Activated T-helper 2 cell treated with anti-CD3 and anti-CD28 coated beads, Interferon-gamma antibody, Interleukin-2, Interleukin-4, amounts not matched to agents 10 μg/mL and 5 μg/mL and 100 μg/mL, durations not matched to agents 14 hours and 24 hours and 36 hours (primary cell): Measurements from ENCODE around the gene PDE4B. TPM values are rescaled to one million over a fixed set of nuclear protein-coding genes. Genes with fewer than 3 reads are reported as not detected.

Experiments used
- DNase-seq: peaks from one replicate; pipeline ENCODE4 v3.0.0; 2021; ENCODE audit warnings: low spot score
- H3K27ac Mint-ChIP-seq: one replicate; pipeline ENCODE4 v1.8.0; 2021; ENCODE audit warnings: mixed read lengths
- H3K27me3 Mint-ChIP-seq: one replicate; pipeline ENCODE4 v1.8.0; 2021; ENCODE audit warnings: low read depth, mixed read lengths
- H3K36me3 Mint-ChIP-seq: one replicate; pipeline ENCODE4 v1.8.0; 2021; ENCODE audit warnings: low read depth, mixed read lengths
- H3K4me1 Mint-ChIP-seq: one replicate; pipeline ENCODE4 v1.8.0; 2021; ENCODE audit warnings: low read depth, mixed read lengths
- H3K4me3 Mint-ChIP-seq: one replicate; pipeline ENCODE4 v1.8.0; 2021; ENCODE audit warnings: low read depth, mild to moderate bottlenecking, moderate library complexity, mixed read lengths
- H3K9me3 Mint-ChIP-seq: one replicate; pipeline ENCODE4 v1.8.0; 2021; ENCODE audit warnings: mixed read lengths
- intact Hi-C: fragments of 100-400 bp; cut with micrococcal nuclease; formaldehyde crosslinking; loops from one replicate; pipeline ENCODE4 v1.15.1; 2023
- total RNA-seq: library from RNA; stranded (reverse); gene quantifications from 2 replicates; pipeline ENCODE4 v1.2.3, GENCODE V29; 2022

Gene PDE4B
- 14.0 TPM in 2 replicates for total RNA-seq

GRCh38 chr1:65792669-65793358, at the start of gene PDE4B:
TSS of gene PDE4B (plus strand) at chr1:65792895.
- Mint-ChIP-seq H3K4me1 (peaks cover 2% of the 10 kb centered on the region), H3K27me3 (peaks cover 55% of the 10 kb centered on the region), H3K9me3 (peaks cover 12% of the 10 kb centered on the region), H3K36me3 (no peaks in the 10 kb centered on the region), H3K4me3 (peak within 1 kb of the TSS; percentile 41), H3K27ac (no peak within 1 kb of the TSS)
- intact Hi-C loops, result no loop called here
- DNase-seq, result no peak

- H3K4me1 Mint-ChIP-seq, result no peaks in the 10 kb centered on the region
These were observed 48.0 kb upstream of the PDE4B start for GRCh38 chr1:65744731-65745130.

GRCh38 chr1:65751961-65752360, 40.7 kb upstream of the PDE4B start:
- Mint-ChIP-seq H3K36me3 (no peaks in the 10 kb centered on the region), H3K4me1 (no peaks in the 10 kb centered on the region), H3K9me3 (no peaks in the 10 kb centered on the region), H3K27ac (no peak overlapping the region), H3K4me3 (no peak overlapping the region), H3K27me3 (peaks cover 11% of the 10 kb centered on the region)
- intact Hi-C loops, result no loop called here
- DNase-seq, result no peak

More at GRCh38 chr1:65744731-65745130, 48.0 kb upstream of the PDE4B start:
- Mint-ChIP-seq H3K9me3 (peaks cover 23% of the 10 kb centered on the region), H3K36me3 (no peaks in the 10 kb centered on the region), H3K27me3 (no peaks in the 10 kb centered on the region), H3K27ac (no peak overlapping the region), H3K4me3 (no peak overlapping the region)
- intact Hi-C loops, result no loop called here
- no peak for DNase-seq

GRCh38 chr1:65756616-65757015, 36.1 kb upstream of the PDE4B start:
- no peak overlapping the region for H3K4me3 Mint-ChIP-seq
- no peaks in the 10 kb centered on the region for H3K36me3 Mint-ChIP-seq
- no peak for DNase-seq
- intact Hi-C loops, result no loop called here
- H3K27ac Mint-ChIP-seq, result no peak overlapping the region
- H3K4me1 Mint-ChIP-seq, result no peaks in the 10 kb centered on the region
- no peaks in the 10 kb centered on the region for H3K9me3 Mint-ChIP-seq
- H3K27me3 Mint-ChIP-seq, result peaks cover 13% of the 10 kb centered on the region

GRCh38 chr1:65757531-65757930, 35.2 kb upstream of the PDE4B start:
- no peak for DNase-seq
- no peaks in the 10 kb centered on the region for H3K36me3 Mint-ChIP-seq
- no peak overlapping the region for H3K27ac Mint-ChIP-seq
- no peaks in the 10 kb centered on the region for H3K4me1 Mint-ChIP-seq
- intact Hi-C loops, result no loop called here
- no peaks in the 10 kb centered on the region for H3K9me3 Mint-ChIP-seq
- peaks cover 13% of the 10 kb centered on the region for H3K27me3 Mint-ChIP-seq
- H3K4me3 Mint-ChIP-seq, result no peak overlapping the region

- no peaks in the 10 kb centered on the region for H3K4me1 Mint-ChIP-seq
- H3K9me3 Mint-ChIP-seq, result no peaks in the 10 kb centered on the region
- peaks cover 13% of the 10 kb centered on the region for H3K27me3 Mint-ChIP-seq
- H3K4me3 Mint-ChIP-seq, result no peak overlapping the region
- DNase-seq, result no peak
- H3K27ac Mint-ChIP-seq, result no peak overlapping the region
- intact Hi-C loops, result no loop called here
- no peaks in the 10 kb centered on the region for H3K36me3 Mint-ChIP-seq
These were observed 34.6 kb upstream of the PDE4B start for GRCh38 chr1:65758128-65758527.

- H3K36me3 Mint-ChIP-seq, result no peaks in the 10 kb centered on the region
- H3K4me1 Mint-ChIP-seq, result no peaks in the 10 kb centered on the region
- no peak overlapping the region for H3K27ac Mint-ChIP-seq
- H3K9me3 Mint-ChIP-seq, result no peaks in the 10 kb centered on the region
- H3K4me3 Mint-ChIP-seq, result no peak overlapping the region
- DNase-seq, result no peak
- peaks cover 8% of the 10 kb centered on the region for H3K27me3 Mint-ChIP-seq
- intact Hi-C loops, result no loop called here
These were observed 33.2 kb upstream of the PDE4B start for GRCh38 chr1:65759516-65759915.

GRCh38 chr1:65762081-65762862, 30.4 kb upstream of the PDE4B start:
- no peaks in the 10 kb centered on the region for H3K9me3 Mint-ChIP-seq
- H3K4me3 Mint-ChIP-seq, result no peak overlapping the region
- no peak overlapping the region for H3K27ac Mint-ChIP-seq
- DNase-seq, result no peak
- intact Hi-C loops, result no loop called here
- H3K27me3 Mint-ChIP-seq, result peaks cover 5% of the 10 kb centered on the region
- H3K36me3 Mint-ChIP-seq, result no peaks in the 10 kb centered on the region
- H3K4me1 Mint-ChIP-seq, result no peaks in the 10 kb centered on the region

GRCh38 chr1:65764052-65764451, 28.6 kb upstream of the PDE4B start:
- intact Hi-C loops, result no loop called here
- Mint-ChIP-seq H3K36me3 (no peaks in the 10 kb centered on the region), H3K4me3 (no peak overlapping the region), H3K4me1 (no peaks in the 10 kb centered on the region), H3K27ac (no peak overlapping the region), H3K9me3 (no peaks in the 10 kb centered on the region), H3K27me3 (peaks cover 5% of the 10 kb centered on the region)
- no peak for DNase-seq

- no peak for DNase-seq
- H3K27ac Mint-ChIP-seq, result no peak overlapping the region
- no peaks in the 10 kb centered on the region for H3K4me1 Mint-ChIP-seq
- no peaks in the 10 kb centered on the region for H3K36me3 Mint-ChIP-seq
- intact Hi-C loops, result no loop called here
- H3K4me3 Mint-ChIP-seq, result no peak overlapping the region
- no peaks in the 10 kb centered on the region for H3K9me3 Mint-ChIP-seq
- H3K27me3 Mint-ChIP-seq, result peaks cover 3% of the 10 kb centered on the region
These were observed 27.1 kb upstream of the PDE4B start for GRCh38 chr1:65765631-65766030.

GRCh38 chr1:65769636-65770035, 23.1 kb upstream of the PDE4B start:
- no peaks in the 10 kb centered on the region for H3K36me3 Mint-ChIP-seq
- DNase-seq, result no peak
- no peak overlapping the region for H3K27ac Mint-ChIP-seq
- peaks cover 6% of the 10 kb centered on the region for H3K27me3 Mint-ChIP-seq
- peaks cover 6% of the 10 kb centered on the region for H3K4me1 Mint-ChIP-seq
- no peaks in the 10 kb centered on the region for H3K9me3 Mint-ChIP-seq
- intact Hi-C loops, result no loop called here
- H3K4me3 Mint-ChIP-seq, result no peak overlapping the region

- no peak for DNase-seq
- peaks cover 3% of the 10 kb centered on the region for H3K27me3 Mint-ChIP-seq
- H3K9me3 Mint-ChIP-seq, result no peaks in the 10 kb centered on the region
- intact Hi-C loops, result no loop called here
- no peak overlapping the region for H3K27ac Mint-ChIP-seq
- peaks cover 6% of the 10 kb centered on the region for H3K4me1 Mint-ChIP-seq
- H3K36me3 Mint-ChIP-seq, result no peaks in the 10 kb centered on the region
- H3K4me3 Mint-ChIP-seq, result no peak overlapping the region
These were observed 20.1 kb upstream of the PDE4B start for GRCh38 chr1:65772607-65773006.

- H3K9me3 Mint-ChIP-seq, result no peaks in the 10 kb centered on the region
- peaks cover 3% of the 10 kb centered on the region for H3K27me3 Mint-ChIP-seq
- no peak overlapping the region for H3K4me3 Mint-ChIP-seq
- DNase-seq, result no peak
- H3K27ac Mint-ChIP-seq, result no peak overlapping the region
- H3K4me1 Mint-ChIP-seq, result peaks cover 6% of the 10 kb centered on the region
- H3K36me3 Mint-ChIP-seq, result no peaks in the 10 kb centered on the region
- intact Hi-C loops, result no loop called here
These were observed 19.1 kb upstream of the PDE4B start for GRCh38 chr1:65773391-65774123.
